ENCODE measurements around the gene TMEM98.

The TMEM98 gene

GRCh38 chr17:32941419-32942032, 13.6 kb downstream of the TMEM98 start:
- H3K4me1 ChIP-seq (ENCODE audit: insufficient read depth, low read length), result no peaks in the 10 kb centered on the region
- ATAC-seq (ENCODE audit: insufficient read depth, low read depth) (no peak), DNase-seq (no peak)
- no peak overlapping the region for H3K9ac ChIP-seq (ENCODE audit: low read depth, low read length)
- no peaks in the 10 kb centered on the region for H4K20me1 ChIP-seq (ENCODE audit: insufficient read depth, low read length)
- no peaks in the 10 kb centered on the region for H3K36me3 ChIP-seq (ENCODE audit: insufficient read depth, low read length)
- no peak overlapping the region for H2AFZ ChIP-seq (ENCODE audit: low read depth, low read length)
- H3K9me3 ChIP-seq (ENCODE audit: insufficient read depth, low read length, severe bottlenecking), result no peaks in the 10 kb centered on the region
- no peak overlapping the region for H3K4me2 ChIP-seq (ENCODE audit: insufficient read depth, low read length)
- H3K27me3 ChIP-seq (ENCODE audit: insufficient read depth, low read length, poor library complexity), result peaks cover 6% of the 10 kb centered on the region
- no peaks in the 10 kb centered on the region for H3K79me2 ChIP-seq (ENCODE audit: insufficient read depth, low read length)
- no peak overlapping the region for H3K27ac ChIP-seq (ENCODE audit: low read length)
- peak; percentile 53 for TF ChIP-seq CTCF (IDR thresholded peaks at IDR 0.05; ENCODE audit: borderline replicate concordance, extremely low read depth, low read length, poor library complexity, severe bottlenecking)
- no peak for TF ChIP-seq EZH2 (IDR thresholded peaks at IDR 0.05; ENCODE audit: borderline replicate concordance, low read depth, low read length, severe bottlenecking)
- no peak overlapping the region for H3K4me3 ChIP-seq (ENCODE audit: low read depth in 1 of 2, low read length in 2 of 2)

- ATAC-seq (ENCODE audit: insufficient read depth, low read depth) (no peak), DNase-seq (no peak)
- no peak overlapping the region for H2AFZ ChIP-seq (ENCODE audit: low read depth, low read length)
- no peak overlapping the region for H3K27ac ChIP-seq (ENCODE audit: low read length)
- H3K9ac ChIP-seq (ENCODE audit: low read depth, low read length), result no peak overlapping the region
- H3K4me2 ChIP-seq (ENCODE audit: insufficient read depth, low read length), result no peak overlapping the region
- TF ChIP-seq EZH2 (IDR thresholded peaks at IDR 0.05; ENCODE audit: borderline replicate concordance, low read depth, low read length, severe bottlenecking) (no peak), CTCF (IDR thresholded peaks at IDR 0.05; ENCODE audit: borderline replicate concordance, extremely low read depth, low read length, poor library complexity, severe bottlenecking) (no peak)
- H3K4me1 ChIP-seq (ENCODE audit: insufficient read depth, low read length), result no peaks in the 10 kb centered on the region
- no peak overlapping the region for H3K4me3 ChIP-seq (ENCODE audit: low read depth in 1 of 2, low read length in 2 of 2)
- no peaks in the 10 kb centered on the region for H3K79me2 ChIP-seq (ENCODE audit: insufficient read depth, low read length)
- H3K27me3 ChIP-seq (ENCODE audit: insufficient read depth, low read length, poor library complexity), result peaks cover 6% of the 10 kb centered on the region
- no peaks in the 10 kb centered on the region for H4K20me1 ChIP-seq (ENCODE audit: insufficient read depth, low read length)
- H3K36me3 ChIP-seq (ENCODE audit: insufficient read depth, low read length), result no peaks in the 10 kb centered on the region
- H3K9me3 ChIP-seq (ENCODE audit: insufficient read depth, low read length, severe bottlenecking), result no peaks in the 10 kb centered on the region
Measured at GRCh38 chr17:32943206-32943605, 15.3 kb downstream of the TMEM98 start.

GRCh38 chr17:32943647-32944191, 15.8 kb downstream of the TMEM98 start:
- TF ChIP-seq EZH2 (IDR thresholded peaks at IDR 0.05; ENCODE audit: borderline replicate concordance, low read depth, low read length, severe bottlenecking), result no peak
- TF ChIP-seq CTCF (IDR thresholded peaks at IDR 0.05; ENCODE audit: borderline replicate concordance, extremely low read depth, low read length, poor library complexity, severe bottlenecking), result no peak
- Histone ChIP-seq H3K27ac (ENCODE audit: low read length) (no peak overlapping the region), H4K20me1 (ENCODE audit: insufficient read depth, low read length) (no peaks in the 10 kb centered on the region), H3K4me2 (ENCODE audit: insufficient read depth, low read length) (no peak overlapping the region), H3K4me1 (ENCODE audit: insufficient read depth, low read length) (no peaks in the 10 kb centered on the region), H3K79me2 (ENCODE audit: insufficient read depth, low read length) (no peaks in the 10 kb centered on the region), H3K27me3 (ENCODE audit: insufficient read depth, low read length, poor library complexity) (peaks cover 6% of the 10 kb centered on the region), H3K9ac (ENCODE audit: low read depth, low read length) (no peak overlapping the region), H3K4me3 (ENCODE audit: low read depth in 1 of 2, low read length in 2 of 2) (no peak overlapping the region), H3K9me3 (ENCODE audit: insufficient read depth, low read length, severe bottlenecking) (no peaks in the 10 kb centered on the region), H2AFZ (ENCODE audit: low read depth, low read length) (no peak overlapping the region), H3K36me3 (ENCODE audit: insufficient read depth, low read length) (no peaks in the 10 kb centered on the region)
- ATAC-seq (ENCODE audit: insufficient read depth, low read depth), result no peak
- no peak for DNase-seq

Data from DND-41 (cell line).